A673 (cell line): Measurements from ENCODE around the gene ABCB4. TPM values are rescaled to one million over a fixed set of nuclear protein-coding genes. Genes with fewer than 3 reads are reported as not detected.
"Not testable (repeated sequence)": the region's sequence is repeated elsewhere in the genome, so short reads cannot be mapped to it uniquely, and the experiment has no call there.

Source experiments
- BruUV-seq: library from RNA; stranded (reverse); fragments of 400-500 nt; replicated peaks from 2 replicates; lab custom pipeline; 2021; lab: Mats Ljungman, UMichigan
- CTCF ChIA-PET: fragments of 300-600 bp; sonication (Branson Sonifier 250); formaldehyde crosslinking; loops from one replicate; lab custom pipeline; 2022; ENCODE audit warnings: antibody characterized with exemption; lab: Charles Lee
- POLR2A ChIA-PET: fragments of 300-600 bp; sonication (Branson Sonifier 250); formaldehyde crosslinking; loops from one replicate; lab custom pipeline; 2022; ENCODE audit warnings: antibody characterized with exemption; ENCODE audit not compliant: low non-redundant PET; lab: Charles Lee
- DNase-seq: peaks from one replicate; pipeline ENCODE4 v3.0.0-alpha.2; 2015; ENCODE audit warnings: low spot score
- H3K27ac ChIP-seq: fragments of 200-600 bp; sonication (generic); 2 replicates; pipeline ENCODE4 v1.5.1; 2016; ENCODE audit warnings: mixed run types, low read depth, mild to moderate bottlenecking, mixed read lengths, antibody characterized with exemption, low read length; ENCODE audit not compliant: poor library complexity, severe bottlenecking
- H3K27me3 ChIP-seq: fragments of 200-600 bp; sonication (generic); replicated peaks from 2 replicates; pipeline ENCODE4 v1.6.1; 2017; ENCODE audit warnings: mixed run types, low read depth, mild to moderate bottlenecking, mixed read lengths, antibody characterized with exemption, low read length; ENCODE audit not compliant: insufficient read depth, poor library complexity
- H3K36me3 ChIP-seq: fragments of 200-600 bp; sonication (generic); 2 replicates; pipeline ENCODE4 v1.6.1; 2016; ENCODE audit warnings: mixed run types, mild to moderate bottlenecking, mixed read lengths, antibody characterized with exemption, low read length; ENCODE audit not compliant: insufficient read depth, poor library complexity, severe bottlenecking
- H3K4me1 ChIP-seq: fragments of 200-600 bp; sonication (generic); 2 replicates; pipeline ENCODE4 v1.6.1; 2017; ENCODE audit warnings: mixed run types, mild to moderate bottlenecking, mixed read lengths, antibody characterized with exemption, low read length; ENCODE audit not compliant: insufficient read depth, poor library complexity, severe bottlenecking
- H3K4me3 ChIP-seq: fragments of 200-600 bp; sonication (generic); 2 replicates; pipeline ENCODE4 v1.5.1; 2016; ENCODE audit warnings: low read depth, mixed run types, mild to moderate bottlenecking, mixed read lengths, low read length; ENCODE audit not compliant: poor library complexity, severe bottlenecking
- H3K9me3 ChIP-seq: fragments of 200-600 bp; sonication (generic); 2 replicates; pipeline ENCODE4 v1.6.1; 2016; ENCODE audit warnings: mixed run types, low read depth, mild to moderate bottlenecking, mixed read lengths, antibody characterized with exemption, low read length; ENCODE audit not compliant: poor library complexity, severe bottlenecking
- EZH2 ChIP-seq: fragments of 200-600 bp; sonication (generic); IDR thresholded peaks from 2 replicates; pipeline ENCODE4 v1.6.1; 2017; ENCODE audit warnings: borderline replicate concordance, low read depth, mild to moderate bottlenecking, mixed read lengths, antibody characterized with exemption, low read length; ENCODE audit not compliant: poor library complexity, severe bottlenecking
- intact Hi-C: fragments of 100-400 bp; cut with micrococcal nuclease; formaldehyde crosslinking; loops from one replicate; pipeline ENCODE4 v1.10.0; 2022; ENCODE audit not compliant: unreplicated experiment
- total RNA-seq: library from RNA; stranded (reverse); gene quantifications from 2 replicates; pipeline ENCODE4 v1.2.3, GENCODE V29; 2021
- TF ChIP-seq, protein P1 (sequence below): fragments of 300-800, 200-600 bp; sonication (generic); conservative IDR thresholded peaks from 2 replicates; pipeline ENCODE4 v1.5.1; 2017; ENCODE audit warnings: low read depth, mild to moderate bottlenecking, antibody characterized with exemption, low read length, moderate library complexity, mixed read lengths

The ABCB4 gene
- total RNA-seq, 1 experiment from 2014 or later: 0.15 TPM

GRCh38 chr7:87463982-87464381 lies 11.5 kb downstream of the ABCB4 start:
- no peaks in the 10 kb centered on the region for H3K36me3 ChIP-seq
- ChIA-PET CTCF (no interaction called here), POLR2A (no interaction called here)
- TF ChIP-seq, protein P1, sequence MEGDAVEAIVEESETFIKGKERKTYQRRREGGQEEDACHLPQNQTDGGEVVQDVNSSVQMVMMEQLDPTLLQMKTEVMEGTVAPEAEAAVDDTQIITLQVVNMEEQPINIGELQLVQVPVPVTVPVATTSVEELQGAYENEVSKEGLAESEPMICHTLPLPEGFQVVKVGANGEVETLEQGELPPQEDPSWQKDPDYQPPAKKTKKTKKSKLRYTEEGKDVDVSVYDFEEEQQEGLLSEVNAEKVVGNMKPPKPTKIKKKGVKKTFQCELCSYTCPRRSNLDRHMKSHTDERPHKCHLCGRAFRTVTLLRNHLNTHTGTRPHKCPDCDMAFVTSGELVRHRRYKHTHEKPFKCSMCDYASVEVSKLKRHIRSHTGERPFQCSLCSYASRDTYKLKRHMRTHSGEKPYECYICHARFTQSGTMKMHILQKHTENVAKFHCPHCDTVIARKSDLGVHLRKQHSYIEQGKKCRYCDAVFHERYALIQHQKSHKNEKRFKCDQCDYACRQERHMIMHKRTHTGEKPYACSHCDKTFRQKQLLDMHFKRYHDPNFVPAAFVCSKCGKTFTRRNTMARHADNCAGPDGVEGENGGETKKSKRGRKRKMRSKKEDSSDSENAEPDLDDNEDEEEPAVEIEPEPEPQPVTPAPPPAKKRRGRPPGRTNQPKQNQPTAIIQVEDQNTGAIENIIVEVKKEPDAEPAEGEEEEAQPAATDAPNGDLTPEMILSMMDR: no peak
- no peak for TF ChIP-seq EZH2
- no peak for DNase-seq
- H3K27ac ChIP-seq: no peak overlapping the region
- intact Hi-C loops: no loop called here
- no peaks in the 10 kb centered on the region for H3K9me3 ChIP-seq
- no TSS peak for BruUV-seq
- no peak overlapping the region for H3K4me3 ChIP-seq
- H3K4me1 ChIP-seq: no peaks in the 10 kb centered on the region
- peaks cover 8% of the 10 kb centered on the region for H3K27me3 ChIP-seq

- intact Hi-C loops, H3K36me3 ChIP-seq, DNase-seq, H3K27ac ChIP-seq, POLR2A ChIA-PET, H3K4me3 ChIP-seq, H3K9me3 ChIP-seq, H3K4me1 ChIP-seq, CTCF ChIA-PET, BruUV-seq: not testable (repeated sequence)
- peaks cover 16% of the 10 kb centered on the region for H3K27me3 ChIP-seq
Measured at GRCh38 chr7:87460444-87460843, 15.0 kb downstream of the ABCB4 start.

GRCh38 chr7:87459941-87460340 lies 15.5 kb downstream of the ABCB4 start:
- intact Hi-C loops: no loop called here
- H3K36me3 ChIP-seq: no peaks in the 10 kb centered on the region
- H3K9me3 ChIP-seq: no peaks in the 10 kb centered on the region
- POLR2A ChIA-PET: no interaction called here
- peaks cover 19% of the 10 kb centered on the region for H3K27me3 ChIP-seq
- BruUV-seq: no TSS peak
- no peak for DNase-seq
- no peak for TF ChIP-seq EZH2
- TF ChIP-seq, protein P1: no peak
- CTCF ChIA-PET: no interaction called here
- H3K27ac ChIP-seq: no peak overlapping the region
- H3K4me1 ChIP-seq: no peaks in the 10 kb centered on the region
- no peak overlapping the region for H3K4me3 ChIP-seq

DNA sequence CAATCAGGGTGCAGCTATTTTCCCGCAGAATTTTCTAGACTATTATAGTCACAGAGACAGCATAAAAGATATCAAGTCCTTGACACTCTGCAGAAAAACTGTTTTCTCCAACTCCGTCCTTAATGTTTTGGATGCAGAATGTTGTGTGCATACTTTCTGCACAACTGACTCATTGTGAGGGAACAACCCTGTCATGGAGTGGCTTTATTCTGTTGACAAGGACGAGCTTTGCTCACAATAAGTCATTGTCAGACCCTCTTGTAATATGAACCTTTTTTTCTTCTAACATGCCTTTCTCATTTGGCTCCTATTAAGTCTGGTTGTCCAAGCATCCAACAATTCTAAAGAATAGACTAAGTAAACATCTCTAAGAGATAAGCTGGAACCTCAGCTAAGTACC lies 17.3 kb downstream of the ABCB4 start:
- peaks cover 19% of the 10 kb centered on the region for H3K27me3 ChIP-seq
- H3K4me1 ChIP-seq: no peaks in the 10 kb centered on the region
- intact Hi-C loops: no loop called here
- H3K27ac ChIP-seq: no peak overlapping the region
- DNase-seq: no peak
- TF ChIP-seq, protein P1: no peak
- no peak for TF ChIP-seq EZH2
- ChIA-PET POLR2A (no interaction called here), CTCF (no interaction called here)
- no TSS peak for BruUV-seq
- H3K4me3 ChIP-seq: no peak overlapping the region
- H3K9me3 ChIP-seq: no peaks in the 10 kb centered on the region
- no peaks in the 10 kb centered on the region for H3K36me3 ChIP-seq
